SK-N-SH (cell line): Measurements from ENCODE around the gene EMX1. TPM values are rescaled to one million over a fixed set of nuclear protein-coding genes. Genes with fewer than 3 reads are reported as not detected.

Experiments
- CTCF ChIA-PET: fragments of 300-600, 350-600 bp; formaldehyde crosslinking; extraction: SDS; loops from one replicate; lab custom pipeline; 2021; lab: Yijun Ruan, JAX
- POLR2A ChIA-PET: fragments of 350-600 bp; sonication (Branson Sonifier 250); formaldehyde crosslinking; extraction: SDS; loops from one replicate; lab custom pipeline; 2020; ENCODE audit warnings: antibody characterized with exemption, inconsistent platforms; lab: Yijun Ruan, JAX
- DNase-seq: peaks from one replicate; pipeline ENCODE4 v3.0.0; 2012
- H2AFZ ChIP-seq: fragments of 200-600 bp; sonication (generic); 2 replicates; pipeline ENCODE4 v1.8.1; 2016; ENCODE audit warnings: antibody characterized with exemption, mild to moderate bottlenecking, low read depth
- H3F3A ChIP-seq: fragments of 200-600 bp; sonication (generic); replicated peaks from 2 replicates; pipeline ENCODE3; 2016; ENCODE audit warnings: antibody characterized with exemption, mild to moderate bottlenecking; ENCODE audit not compliant: insufficient read depth
- H3K27ac ChIP-seq, 2 experiments: fragments of 200-500 bp in 1 of 2; fragments of 200-600 bp in 1 of 2; sonication (Bioruptor generic) in 1 of 2; sonication (generic), shearing (Covaris generic) in 1 of 2; 2 replicates each; pipeline versions ENCODE4 v1.5.1 to v1.6.1; 2014 to 2016; ENCODE audit warnings: low read depth in 2 of 2, inconsistent platforms in 1 of 2, low read length in 1 of 2, mild to moderate bottlenecking in 1 of 2, mixed read lengths in 1 of 2
- H3K27me3 ChIP-seq: fragments of 200-600 bp; sonication (generic), shearing (Covaris generic); 2 replicates; pipeline ENCODE4 v1.6.1; 2016; ENCODE audit warnings: mixed run types; ENCODE audit not compliant: insufficient read depth
- H3K36me3 ChIP-seq, 2 experiments: fragments of 200-500 bp in 1 of 2; fragments of 200-600 bp in 1 of 2; sonication (Bioruptor generic) in 1 of 2; sonication (generic) in 1 of 2; replicated peaks in 1 of 2; 2 replicates each; pipeline versions ENCODE3 to v1.5.1; 2014 to 2016; ENCODE audit warnings: low read length in 1 of 2, mild to moderate bottlenecking in 1 of 2; ENCODE audit not compliant: insufficient read depth in 2 of 2, control insufficient read depth in 1 of 2
- H3K4me1 ChIP-seq, 2 experiments: fragments of 200-500 bp in 1 of 2; fragments of 200-600 bp in 1 of 2; sonication (Bioruptor generic) in 1 of 2; sonication (generic), shearing (Covaris generic) in 1 of 2; 2 replicates each; pipeline versions ENCODE4 v1.5.1 to v1.6.1; 2014 to 2016; ENCODE audit warnings: low read depth in 1 of 2, low read length in 1 of 2, mixed run types in 1 of 2; ENCODE audit not compliant: insufficient read depth in 2 of 2, control insufficient read depth in 1 of 2
- H3K4me2 ChIP-seq: fragments of 200-600 bp; sonication (generic), shearing (Covaris generic); 2 replicates; pipeline ENCODE4 v1.6.1; 2017; ENCODE audit warnings: mixed run types
- H3K4me3 ChIP-seq, 2 experiments: fragments of 200-500 bp in 1 of 2; fragments of 200-600 bp in 1 of 2; sonication (Bioruptor generic) in 1 of 2; sonication (generic), shearing (Covaris generic) in 1 of 2; 2 replicates each; pipeline versions ENCODE4 v1.5.1 to v1.8.1; 2014 to 2016; ENCODE audit warnings: low read depth in 2 of 2, inconsistent platforms in 1 of 2, low read length in 1 of 2, mild to moderate bottlenecking in 1 of 2, mixed read lengths in 1 of 2, moderate library complexity in 1 of 2
- H3K79me2 ChIP-seq: fragments of 200-600 bp; sonication (generic); 2 replicates; pipeline ENCODE4 v1.8.1; 2017; ENCODE audit warnings: mild to moderate bottlenecking; ENCODE audit not compliant: insufficient read depth
- H3K9ac ChIP-seq: fragments of 200-600 bp; sonication (generic); 2 replicates; pipeline ENCODE4 v1.6.1; 2017; ENCODE audit warnings: mixed run types
- H3K9me2 ChIP-seq: fragments of 200-600 bp; sonication (generic); 2 replicates; pipeline ENCODE4 v1.6.1; 2017; ENCODE audit warnings: mixed run types
- H3K9me3 ChIP-seq: fragments of 200-600 bp; sonication (generic); 2 replicates; pipeline ENCODE4 v1.6.1; 2017; ENCODE audit warnings: mixed run types, mild to moderate bottlenecking, moderate library complexity
- H4K20me1 ChIP-seq: fragments of 200-600 bp; sonication (generic); 2 replicates; pipeline ENCODE4 v1.6.1; 2017; ENCODE audit warnings: mild to moderate bottlenecking, mixed run types; ENCODE audit not compliant: insufficient read depth
- ELF1 ChIP-seq: IDR thresholded peaks from 2 replicates; pipeline ENCODE4 v1.4.0; 2012
- FOXJ3 ChIP-seq: sonication (generic); formaldehyde crosslinking; IDR thresholded peaks from 2 replicates; pipeline ENCODE4 v1.5.1; 2020; ENCODE audit warnings: mild to moderate bottlenecking, missing genetic modification reagents
- FOXM1 ChIP-seq: IDR thresholded peaks from 2 replicates; pipeline ENCODE4 v1.4.0; 2012; ENCODE audit warnings: low read depth, mild to moderate bottlenecking
- GATA2 ChIP-seq: sonication (generic); formaldehyde crosslinking; IDR thresholded peaks from 2 replicates; pipeline ENCODE4 v1.5.0; 2020; ENCODE audit warnings: mild to moderate bottlenecking, missing genetic modification reagents
- NRF1 ChIP-seq: IDR thresholded peaks from 2 replicates; pipeline ENCODE4 v1.6.1; 2012; ENCODE audit warnings: low read depth, mild to moderate bottlenecking, low read length
- RFX5 ChIP-seq: IDR thresholded peaks from 2 replicates; pipeline ENCODE4 v1.6.1; 2012; ENCODE audit warnings: mild to moderate bottlenecking, improper control_type of control experiment, low read length
- RXRA ChIP-seq: IDR thresholded peaks from 2 replicates; pipeline ENCODE4 v1.4.0; 2012; ENCODE audit warnings: low read depth, mild to moderate bottlenecking, borderline replicate concordance
- TAF1 ChIP-seq: IDR thresholded peaks from 2 replicates; pipeline ENCODE4 v1.6.1; 2012; ENCODE audit warnings: low read depth, mild to moderate bottlenecking, low read length, moderate library complexity, borderline replicate concordance
- TCF12 ChIP-seq: IDR thresholded peaks from 2 replicates; pipeline ENCODE4 v1.4.0; 2012
- YY1 ChIP-seq: IDR thresholded peaks from 2 replicates; pipeline ENCODE4 v1.4.0; 2012; ENCODE audit warnings: low read depth, mild to moderate bottlenecking
- WGBS: methylation state at CpG from one replicate; pipeline ENCODE4 v1.1.6; 2017; ENCODE audit warnings: low lambda C conversion rate; 5-methylcytosine and 5-hydroxymethylcytosine counted together
- polyA plus RNA-seq, 3 experiments: library from polyadenylated mRNA; depleted of rRNA; stranded (reverse); fragments of >200 nt; gene quantifications; 2 replicates each; pipeline ENCODE4 v1.2.3, GENCODE V29; 2012
- TF ChIP-seq, protein P1 (sequence below): fragments of 150-350 bp; IDR thresholded peaks from 2 replicates; pipeline ENCODE4 v1.6.1; 2017; ENCODE audit warnings: antibody characterized with exemption, low read length, low read depth, borderline replicate concordance

The EMX1 gene
- polyA plus RNA-seq, 1 of the 3 experiments (the other 2 are of a cell fraction) = not detected

DNA sequence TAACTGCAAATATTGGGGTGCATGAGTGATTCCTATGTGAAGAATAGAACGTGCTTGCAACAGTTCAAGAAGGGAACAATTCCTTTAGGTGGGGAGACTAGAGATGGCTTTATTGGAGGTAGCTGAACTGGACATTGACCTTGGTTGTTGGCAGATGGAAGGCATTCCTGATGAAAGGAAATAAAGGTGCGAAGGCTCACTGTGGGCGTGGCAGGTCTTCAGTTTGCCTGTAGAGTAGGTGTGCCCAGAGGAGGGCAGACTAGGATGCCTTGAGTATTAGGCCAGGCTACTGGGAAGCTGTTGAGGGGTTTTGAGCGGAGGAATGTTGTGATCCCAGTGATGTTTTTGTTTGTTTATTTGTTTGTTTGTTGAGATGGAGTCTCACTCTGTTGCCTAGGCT is 27.3 kb upstream of the EMX1 start:
- H3K36me3 ChIP-seq = peaks cover 0 to 12% of the 10 kb centered on the region in 2 experiments
- no peaks in the 10 kb centered on the region for H3K27me3 ChIP-seq
- no peak overlapping the region for H3K27ac ChIP-seq
- no peak overlapping the region for H3K4me2 ChIP-seq
- no peak for DNase-seq
- no peak overlapping the region for H3K4me3 ChIP-seq
- TF ChIP-seq TAF1 (no peak), ELF1 (no peak), TCF12 (no peak), RFX5 (no peak), RXRA (no peak), NRF1 (no peak), YY1 (no peak), FOXM1 (no peak), FOXJ3 (CRISPR knock-in tag) (no peak), GATA2 (CRISPR knock-in tag) (no peak)
- TF ChIP-seq, protein P1, sequence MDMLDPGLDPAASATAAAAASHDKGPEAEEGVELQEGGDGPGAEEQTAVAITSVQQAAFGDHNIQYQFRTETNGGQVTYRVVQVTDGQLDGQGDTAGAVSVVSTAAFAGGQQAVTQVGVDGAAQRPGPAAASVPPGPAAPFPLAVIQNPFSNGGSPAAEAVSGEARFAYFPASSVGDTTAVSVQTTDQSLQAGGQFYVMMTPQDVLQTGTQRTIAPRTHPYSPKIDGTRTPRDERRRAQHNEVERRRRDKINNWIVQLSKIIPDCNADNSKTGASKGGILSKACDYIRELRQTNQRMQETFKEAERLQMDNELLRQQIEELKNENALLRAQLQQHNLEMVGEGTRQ = no peak
- H3F3A ChIP-seq = peaks cover 3% of the 10 kb centered on the region
- ChIA-PET POLR2A (no interaction called here), CTCF (interaction anchor here (0.6 to 10.6 kb wide), 10 partner anchors 8 to 323 kb away, joined by 3 to 173 read pairs (median 4); no protein-coding TSS in a partner anchor)
- no peaks in the 10 kb centered on the region for H3K9me3 ChIP-seq
- H3K9ac ChIP-seq = no peak overlapping the region
- no peaks in the 10 kb centered on the region for H3K9me2 ChIP-seq
- no peak overlapping the region for H2AFZ ChIP-seq
- H4K20me1 ChIP-seq = peaks cover 6% of the 10 kb centered on the region; the same call in 1 of the 2 replicates
- WGBS = 90% methylated on average over 4 of the region's 4 CpGs
- no peaks in the 10 kb centered on the region for H3K79me2 ChIP-seq
- peaks cover 6 to 16% of the 10 kb centered on the region in 2 experiments; a peak in 2 of 4 replicates for H3K4me1 ChIP-seq

DNA sequence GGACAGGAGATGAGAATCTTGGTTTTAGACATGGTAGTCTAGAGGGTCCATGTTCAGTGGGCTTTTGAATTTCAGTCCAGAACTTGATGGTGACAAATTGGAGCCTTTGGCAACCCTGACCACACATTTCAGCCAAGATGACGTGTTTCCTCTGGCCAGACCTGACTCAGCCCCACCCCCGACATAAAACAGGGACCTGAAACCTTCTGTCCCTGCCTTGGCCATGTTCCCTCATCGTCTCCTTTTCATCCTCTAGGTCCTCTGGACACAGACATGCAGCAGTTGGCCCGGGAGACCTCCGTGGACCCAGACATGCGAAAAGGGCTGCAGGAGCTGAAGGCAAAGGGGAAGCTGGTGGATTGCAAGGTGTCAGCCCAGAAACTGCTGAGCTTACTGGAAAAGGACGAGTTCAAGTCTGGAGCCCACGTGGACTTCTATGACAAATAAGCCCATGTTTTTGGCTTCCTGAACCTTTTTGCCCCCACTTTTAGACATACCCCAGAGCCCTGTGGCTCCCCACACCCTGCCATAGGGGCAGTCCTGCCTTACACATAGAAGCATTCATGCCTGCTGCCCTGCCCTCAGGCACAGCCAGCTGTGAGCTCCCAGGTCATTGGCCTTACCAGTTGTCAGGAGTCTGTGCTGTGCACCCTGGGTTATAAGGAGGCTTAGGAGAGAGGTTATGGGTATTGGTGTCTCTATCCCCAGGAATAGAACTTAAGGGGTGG is 26.1 kb upstream of the EMX1 start:
- no peak overlapping the region for H2AFZ ChIP-seq
- H3K79me2 ChIP-seq = no peaks in the 10 kb centered on the region
- no peak overlapping the region for H3K4me2 ChIP-seq
- ChIA-PET CTCF (interaction anchor here (1.0 to 10.6 kb wide), 23 partner anchors 8 to 327 kb away, joined by 3 to 173 read pairs (median 18); partner anchors contain the start of gene EMX1), POLR2A (no interaction called here)
- peaks cover 3% of the 10 kb centered on the region for H3F3A ChIP-seq
- H3K9me2 ChIP-seq = no peaks in the 10 kb centered on the region
- no peak overlapping the region for H3K9ac ChIP-seq
- H3K27ac ChIP-seq = no peak overlapping the region
- no peak for TF ChIP-seq NRF1
- peaks cover 6% of the 10 kb centered on the region; the same call in 1 of the 2 replicates for H4K20me1 ChIP-seq
- H3K36me3 ChIP-seq = peaks cover 0 to 12% of the 10 kb centered on the region in 2 experiments
- H3K4me3 ChIP-seq = no peak overlapping the region
- WGBS = 81% methylated on average over 8 of the region's 8 CpGs
- no peaks in the 10 kb centered on the region for H3K27me3 ChIP-seq
- H3K4me1 ChIP-seq = peaks cover 6 to 16% of the 10 kb centered on the region in 2 experiments; a peak in 2 of 4 replicates
- no peaks in the 10 kb centered on the region for H3K9me3 ChIP-seq
- DNase-seq = no peak
